NCI-H774 (cell line): ENCODE data around the gene PTPRD.

Source experiments
- DNase-seq: peaks from one replicate; lab custom pipeline; 2025; lab: John Stamatoyannopoulos, UW

PTPRD gene

DNA sequence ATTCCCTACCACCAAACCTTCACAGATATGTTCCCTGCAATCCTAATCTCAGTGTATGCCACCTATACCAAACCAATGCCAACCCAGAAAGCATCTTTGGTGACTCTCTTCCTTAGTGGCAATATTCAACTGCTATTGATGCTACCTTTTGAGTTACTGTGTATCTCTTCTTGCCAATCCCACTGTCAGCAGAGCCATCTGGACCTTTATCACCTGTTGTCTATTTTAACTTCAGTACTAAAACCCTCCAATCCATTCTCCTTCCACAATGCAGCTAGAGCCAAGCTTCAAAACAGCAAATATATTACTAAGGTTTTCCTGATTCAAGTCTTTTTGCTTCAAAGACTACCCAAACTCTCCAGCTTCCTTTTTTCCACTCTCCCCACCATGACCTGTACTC lies 2036.1 kb downstream of the PTPRD start:
- no peak for DNase-seq

DNA sequence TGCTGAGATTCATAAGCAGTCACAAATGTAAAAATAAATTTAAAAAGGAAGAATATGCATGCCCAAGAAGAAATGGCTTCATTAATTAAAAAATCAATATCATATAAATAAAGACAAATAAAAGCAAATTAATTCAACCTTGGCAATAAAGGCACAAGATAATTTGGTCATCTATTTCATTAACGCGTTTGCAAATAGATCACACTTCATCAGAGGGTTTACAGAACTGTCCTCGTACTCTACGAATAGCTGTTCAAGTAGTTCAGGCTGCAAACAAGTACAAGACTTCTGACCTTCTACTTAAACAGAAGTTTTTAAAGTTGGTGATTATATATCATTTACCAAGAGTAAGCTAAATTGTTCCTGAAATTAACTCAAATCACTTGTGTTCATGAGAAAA lies 2038.0 kb downstream of the PTPRD start:
- DNase-seq: no peak

GRCh38 chr9:8572209-8572608 lies 2040.6 kb downstream of the PTPRD start:
- no peak for DNase-seq

DNA sequence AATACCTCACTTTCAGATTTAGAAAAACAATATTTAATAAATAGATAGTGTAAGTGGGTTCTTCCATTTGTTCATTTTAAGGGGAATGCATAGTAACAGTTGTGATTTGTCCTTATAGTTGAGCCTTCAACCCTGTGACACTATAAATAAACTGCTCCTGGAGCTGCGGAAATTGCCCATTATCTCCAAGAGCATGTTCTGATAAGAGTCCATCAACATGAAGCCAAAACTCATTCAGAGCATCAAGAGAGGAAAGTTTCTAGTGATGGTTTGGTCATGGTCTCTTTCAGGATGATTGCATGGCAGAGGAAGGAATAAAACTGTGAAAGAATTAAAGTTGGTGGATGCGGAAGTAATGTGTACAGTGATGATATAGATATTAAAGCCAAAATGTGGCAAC lies 2041.2 kb downstream of the PTPRD start:
- no peak for DNase-seq

DNA sequence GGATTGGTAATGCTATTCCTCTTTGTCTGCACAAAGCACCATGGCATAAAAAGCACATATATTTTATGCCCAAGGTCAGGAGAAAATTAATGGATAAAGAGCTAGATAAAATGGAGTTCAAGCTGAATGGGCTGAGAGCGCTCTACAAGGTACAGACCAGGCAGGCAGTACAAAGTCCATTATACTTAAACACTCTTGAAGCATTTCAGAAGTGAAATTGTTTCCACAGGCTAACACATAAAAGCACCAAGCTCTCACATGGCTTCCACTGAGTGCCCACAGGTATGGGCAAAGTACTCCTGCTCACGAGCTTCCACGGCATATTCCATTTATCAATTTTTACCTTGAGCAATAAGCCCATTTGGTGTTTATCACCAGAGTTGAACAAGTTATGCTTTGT lies 2042.0 kb downstream of the PTPRD start:
- DNase-seq: no peak

GRCh38 chr9:8569823-8570222 lies 2043.0 kb downstream of the PTPRD start:
- no peak for DNase-seq

- no peak for DNase-seq
These were observed 2044.7 kb downstream of the PTPRD start for GRCh38 chr9:8567963-8568579.

GRCh38 chr9:8564960-8565359 lies 2047.8 kb downstream of the PTPRD start:
- no peak for DNase-seq

GRCh38 chr9:8560560-8561525 lies 2052.0 kb downstream of the PTPRD start:
- no peak for DNase-seq

- no peak for DNase-seq
These were observed 2054.6 kb downstream of the PTPRD start for GRCh38 chr9:8558176-8558575.

DNA sequence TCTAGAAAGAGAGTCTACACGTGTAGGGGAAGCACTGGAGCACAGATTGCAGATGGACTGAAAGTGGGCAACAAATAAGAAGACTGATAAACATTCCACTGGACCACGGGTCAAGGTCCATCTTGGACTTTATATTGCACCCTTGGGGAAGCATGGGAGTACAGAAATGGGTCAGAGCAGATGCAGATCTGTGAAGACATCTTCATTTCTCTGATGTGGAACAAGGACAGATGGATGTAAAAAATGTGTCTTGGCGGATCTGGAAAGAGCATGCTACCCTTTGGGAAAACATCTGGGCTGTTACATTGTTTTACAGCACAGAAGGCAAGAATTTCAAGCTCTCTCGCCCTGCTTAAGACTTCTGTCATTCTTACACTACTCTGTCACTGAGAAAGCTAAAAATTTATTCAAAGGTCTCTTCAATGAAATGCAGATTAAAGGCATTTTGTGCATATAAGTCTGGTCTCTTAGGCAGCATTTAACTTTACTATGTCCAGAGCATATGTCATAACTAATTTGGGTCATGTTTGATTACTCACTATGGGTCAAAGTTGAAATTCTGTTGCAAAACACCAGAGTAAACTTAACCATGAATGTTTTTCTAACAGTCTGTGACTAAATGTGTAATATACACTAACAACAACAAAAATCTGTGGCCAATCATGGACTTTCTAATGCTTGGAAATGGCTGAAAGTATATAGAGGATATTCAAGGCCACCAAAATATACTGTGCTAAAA lies 2056.9 kb downstream of the PTPRD start:
- DNase-seq: no peak

DNA sequence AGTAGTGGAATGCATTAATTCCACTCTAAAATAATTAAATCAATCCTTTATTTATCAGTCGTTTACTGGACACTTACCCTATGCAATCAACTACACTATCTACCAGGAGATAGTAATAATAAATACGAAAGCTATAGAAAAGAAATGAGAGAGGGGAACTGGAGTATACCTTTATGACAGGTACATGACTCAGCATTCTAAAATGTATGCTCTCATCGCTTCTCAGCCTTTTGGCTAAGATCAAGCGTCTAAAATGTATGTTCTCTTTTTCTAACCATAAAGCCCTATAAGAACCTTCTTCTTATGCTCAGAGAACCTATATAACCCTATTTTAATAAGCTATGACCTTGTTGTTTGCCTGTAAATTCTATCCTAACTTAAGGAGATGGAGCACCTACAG lies 2059.4 kb downstream of the PTPRD start:
- no peak for DNase-seq

DNA sequence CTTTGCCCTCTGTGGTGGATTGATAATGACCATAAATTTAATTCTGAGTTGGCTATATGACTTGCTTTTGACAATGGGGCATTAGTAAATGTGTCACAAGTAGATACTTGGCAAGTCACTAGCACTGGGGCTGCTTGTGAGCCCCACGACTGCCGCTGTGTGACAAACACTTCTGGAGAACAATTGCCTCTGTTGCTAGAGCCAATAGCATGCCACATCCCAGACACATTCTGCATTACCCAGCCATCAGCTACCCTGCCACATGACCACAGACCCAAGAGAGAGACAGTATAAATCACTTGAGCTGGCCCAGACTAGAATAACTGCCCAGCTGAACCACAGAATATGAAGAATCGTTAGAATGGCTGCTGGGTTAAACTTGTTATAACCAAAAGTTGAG lies 2060.1 kb downstream of the PTPRD start:
- no peak for DNase-seq

- no peak for DNase-seq
These were observed 2063.6 kb downstream of the PTPRD start for GRCh38 chr9:8549214-8549613.

DNA sequence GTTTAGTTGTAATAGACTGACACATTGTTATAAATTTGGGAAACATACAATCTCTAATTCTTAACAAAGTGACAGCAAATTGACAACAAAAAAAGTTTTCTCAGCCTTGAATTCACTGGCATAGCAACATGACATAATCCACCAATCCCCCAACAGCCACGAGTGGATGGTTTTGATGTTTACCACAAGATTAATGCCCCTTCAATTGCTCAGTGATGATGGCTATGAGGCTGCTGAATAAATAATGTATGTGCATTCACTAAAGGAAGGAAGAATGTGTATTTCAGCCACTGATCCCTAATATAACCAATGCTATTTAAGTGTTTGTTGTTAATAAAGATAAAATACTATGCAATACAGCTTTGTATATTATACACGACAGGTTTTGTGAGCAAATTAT lies 2069.6 kb downstream of the PTPRD start:
- DNase-seq: no peak

GRCh38 chr9:8542537-8542936 lies 2070.3 kb downstream of the PTPRD start:
- no peak for DNase-seq

GRCh38 chr9:8539681-8540197 lies 2073.1 kb downstream of the PTPRD start:
- DNase-seq: no peak

DNA sequence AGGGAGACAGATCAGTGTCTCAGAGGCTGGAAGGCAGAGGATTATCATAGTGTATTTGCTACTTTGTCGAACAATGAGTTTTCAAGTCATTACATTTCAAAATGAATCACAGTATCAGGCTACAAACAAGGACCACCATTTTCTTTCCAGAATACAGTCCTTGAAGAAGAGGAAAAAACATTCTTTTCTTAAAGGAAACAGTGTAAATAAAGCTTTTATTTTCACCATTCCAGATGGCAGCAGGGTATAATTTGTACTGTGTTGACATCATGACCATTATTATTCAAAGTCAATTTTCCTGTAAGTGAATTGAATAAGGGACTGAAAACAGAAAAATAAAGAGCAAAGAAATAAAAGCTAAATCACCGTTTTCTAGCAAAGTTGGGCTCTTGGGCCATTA lies 2076.0 kb downstream of the PTPRD start:
- no peak for DNase-seq

- no peak for DNase-seq
These were observed 2078.0 kb downstream of the PTPRD start for GRCh38 chr9:8534828-8535227.

GRCh38 chr9:8533681-8534080 lies 2079.1 kb downstream of the PTPRD start:
- no peak for DNase-seq

DNA sequence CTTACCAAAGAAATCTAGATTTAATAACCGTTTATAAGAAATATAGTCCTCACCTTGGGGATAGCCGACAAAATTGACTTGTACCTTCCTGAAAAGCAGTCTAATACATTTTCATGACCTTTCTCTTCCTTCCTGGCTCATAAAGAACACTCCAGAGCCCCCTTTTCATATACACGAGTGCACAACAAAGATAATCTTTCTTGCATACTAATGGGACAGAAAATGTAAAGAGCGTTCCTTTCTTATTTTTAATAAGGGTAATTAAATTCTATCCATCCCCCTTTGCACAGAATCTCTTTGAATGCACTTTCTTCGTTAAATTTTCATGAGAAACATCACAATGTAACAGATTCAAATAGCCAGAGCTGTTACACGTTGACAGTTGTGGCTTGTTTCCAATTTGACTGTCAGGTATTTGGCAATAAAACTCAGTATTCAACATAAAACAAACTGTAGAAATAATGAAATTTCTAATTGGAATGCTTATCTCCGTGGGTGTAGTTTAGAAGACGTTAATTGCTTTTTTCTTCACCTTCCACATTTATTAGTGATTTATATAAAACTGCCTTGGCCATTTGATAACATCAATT lies 2080.9 kb downstream of the PTPRD start:
- DNase-seq: no peak

GRCh38 chr9:8521112-8521511 lies 2091.7 kb downstream of the PTPRD start:
- no peak for DNase-seq
